Mononuclear cell (primary cell): ENCODE data around the gene TBL1X. TPM values are rescaled to one million over a fixed set of nuclear protein-coding genes. Genes with fewer than 3 reads are reported as not detected.

Experiments
- H3K27me3 ChIP-seq: 2 replicates; pipeline ENCODE4 v1.6.0; 2011; ENCODE audit warnings: low read length, control low read depth; ENCODE audit not compliant: insufficient read depth
- H3K4me1 ChIP-seq: 2 replicates; pipeline ENCODE4 v1.5.1; 2011; ENCODE audit warnings: mild to moderate bottlenecking, low read length, control low read depth; ENCODE audit not compliant: insufficient read depth
- H3K4me3 ChIP-seq: 2 replicates; pipeline ENCODE4 v1.5.1; 2011; ENCODE audit warnings: mild to moderate bottlenecking, low read length, moderate library complexity
- H3K9me3 ChIP-seq: 2 replicates; pipeline ENCODE4 v1.5.1; 2011; ENCODE audit warnings: low read depth, mild to moderate bottlenecking, control low read depth, low read length
- total RNA-seq: library from RNA; depleted of rRNA; stranded (reverse); fragments of >200 nt; gene quantifications from one replicate; pipeline ENCODE4 v1.2.3, GENCODE V29; 2012

Gene TBL1X
- total RNA-seq, 1 donor = 21.0 TPM

DNA sequence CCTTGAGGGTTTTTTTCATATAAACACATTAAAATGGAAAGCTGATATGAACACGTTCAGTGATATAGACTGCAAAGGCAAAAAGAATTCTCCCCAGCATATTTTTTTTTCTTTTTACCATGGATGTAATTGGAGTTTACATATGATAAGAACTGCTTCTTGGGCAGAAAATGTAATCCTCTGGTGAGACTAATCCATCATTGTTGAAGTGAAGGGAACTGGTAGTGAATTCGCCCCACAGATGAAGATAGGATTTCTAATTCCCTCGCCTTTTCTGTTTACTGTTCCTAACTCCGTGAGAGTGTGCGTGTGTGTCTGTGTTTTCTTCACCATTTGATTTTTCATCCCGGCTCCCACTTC is 211.9 kb downstream of the TBL1X start:
- Histone ChIP-seq H3K4me1 (peaks cover 25% of the 10 kb centered on the region), H3K27me3 (no peaks in the 10 kb centered on the region), H3K9me3 (no peaks in the 10 kb centered on the region), H3K4me3 (no peak overlapping the region)

DNA sequence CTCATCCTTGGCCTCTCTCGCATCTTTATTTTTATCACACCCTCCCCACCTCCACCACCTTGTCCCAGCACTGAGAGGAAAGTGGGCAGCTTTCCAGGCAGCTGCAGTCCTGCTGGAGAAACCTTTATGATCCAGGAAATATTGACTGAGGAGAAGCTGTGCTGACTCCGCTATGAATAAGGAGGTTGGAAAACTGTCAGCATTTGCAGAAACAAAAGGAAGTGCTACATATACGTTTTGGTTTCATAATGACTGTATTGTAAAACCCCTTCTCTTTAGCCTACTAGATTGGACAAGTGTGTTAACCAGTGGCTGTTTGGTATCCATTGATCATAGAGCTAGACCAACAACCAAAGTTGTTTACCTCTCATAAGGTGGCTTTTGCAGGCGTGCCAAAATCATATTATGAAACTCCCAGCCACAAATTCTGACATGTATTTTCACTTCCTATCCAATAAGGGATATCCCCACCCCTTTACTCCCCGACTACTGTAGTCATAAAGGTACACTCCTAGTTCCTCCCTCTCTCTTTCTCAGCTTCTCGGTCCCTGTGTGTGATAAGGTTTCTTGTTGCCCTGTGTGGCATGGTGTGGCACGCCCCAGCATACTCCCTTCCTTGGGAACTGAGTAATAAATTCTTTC is 212.4 kb downstream of the TBL1X start:
- no peak overlapping the region for H3K4me3 ChIP-seq
- no peaks in the 10 kb centered on the region for H3K27me3 ChIP-seq
- H3K4me1 ChIP-seq = peaks cover 23% of the 10 kb centered on the region
- no peaks in the 10 kb centered on the region for H3K9me3 ChIP-seq

DNA sequence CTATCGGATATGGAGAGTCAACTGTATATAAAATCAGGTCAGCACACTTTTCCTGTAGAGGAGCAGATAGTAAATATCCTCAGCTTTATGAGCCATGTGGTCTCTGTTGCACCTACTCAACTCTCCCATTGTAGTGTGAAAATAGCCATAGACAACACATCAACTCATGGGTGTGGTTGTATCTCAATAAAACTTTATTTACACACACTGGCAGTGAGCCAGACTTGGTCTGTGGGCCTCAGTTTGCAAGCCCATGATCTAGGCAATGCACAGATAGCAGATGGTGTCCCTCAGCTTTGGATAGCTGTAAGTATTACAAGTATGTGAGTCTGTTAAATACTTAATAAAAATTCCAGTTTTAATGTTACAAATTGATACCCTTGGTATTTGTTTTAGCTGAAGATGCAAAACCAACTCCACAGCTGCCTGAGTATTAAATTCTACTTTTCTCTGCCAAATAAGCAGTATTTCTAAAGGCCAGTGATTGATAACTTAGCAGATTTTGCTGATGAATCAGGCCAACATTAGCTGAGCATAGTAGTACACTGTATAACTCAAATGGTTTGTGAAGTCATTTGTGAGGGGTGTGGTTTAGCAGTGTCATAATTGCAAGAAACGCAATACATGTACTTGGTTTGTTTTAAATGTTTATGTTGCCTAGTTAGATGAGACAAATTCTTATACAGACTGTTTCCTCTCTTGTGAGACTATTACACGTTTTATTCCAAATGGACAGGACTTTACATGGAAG is 213.5 kb downstream of the TBL1X start:
- H3K9me3 ChIP-seq = no peaks in the 10 kb centered on the region
- peaks cover 19% of the 10 kb centered on the region for H3K4me1 ChIP-seq
- no peaks in the 10 kb centered on the region for H3K27me3 ChIP-seq
- no peak overlapping the region for H3K4me3 ChIP-seq

- Histone ChIP-seq H3K4me3 (no peak overlapping the region), H3K9me3 (no peaks in the 10 kb centered on the region), H3K4me1 (peaks cover 19% of the 10 kb centered on the region), H3K27me3 (no peaks in the 10 kb centered on the region)
These were observed 216.2 kb downstream of the TBL1X start for GRCh38 chrX:9681011-9681410.

DNA sequence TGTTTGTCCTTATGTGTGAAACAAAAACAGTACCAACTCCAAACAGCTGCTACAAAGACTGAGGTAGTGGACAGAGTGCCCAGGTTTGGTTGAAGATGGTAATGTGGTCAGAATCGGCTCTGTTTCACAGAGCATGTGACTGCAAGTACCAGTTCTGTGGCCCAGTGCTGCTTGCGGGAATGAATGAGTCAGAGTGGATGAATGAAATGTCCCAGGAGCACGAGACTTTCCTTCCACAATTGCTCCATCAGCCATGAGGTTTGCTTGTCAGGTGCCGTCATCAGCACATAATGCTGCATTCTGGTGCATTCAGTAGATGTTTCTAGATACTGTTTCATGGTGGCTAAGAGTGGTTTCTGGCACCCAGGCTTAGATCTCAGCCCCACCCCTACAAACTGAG is 216.6 kb downstream of the TBL1X start:
- H3K4me3 ChIP-seq = no peak overlapping the region
- H3K9me3 ChIP-seq = no peaks in the 10 kb centered on the region
- H3K4me1 ChIP-seq = peaks cover 19% of the 10 kb centered on the region
- no peaks in the 10 kb centered on the region for H3K27me3 ChIP-seq

DNA sequence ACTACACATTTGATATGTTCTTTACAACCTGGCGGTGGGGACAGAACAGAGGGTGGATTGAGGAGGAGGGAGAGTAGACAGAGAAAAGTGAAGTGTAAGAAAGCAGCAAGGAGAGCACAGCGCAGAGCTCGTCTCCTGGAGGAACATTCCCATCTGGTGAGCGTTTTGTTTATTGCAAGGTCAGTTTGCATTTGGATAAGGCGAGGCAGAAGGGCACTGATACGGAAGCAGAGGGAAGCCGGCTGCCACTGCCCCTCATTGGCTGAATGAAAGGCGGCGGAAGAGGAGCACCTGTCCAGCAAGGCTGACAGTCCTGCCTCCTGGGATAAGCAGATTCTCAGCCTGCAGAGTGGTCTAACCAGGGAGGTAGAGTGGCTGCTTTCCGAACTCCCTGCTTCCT is 217.6 kb downstream of the TBL1X start:
- Histone ChIP-seq H3K4me3 (no peak overlapping the region), H3K27me3 (no peaks in the 10 kb centered on the region), H3K4me1 (peaks cover 9% of the 10 kb centered on the region), H3K9me3 (no peaks in the 10 kb centered on the region)

GRCh38 chrX:9682861-9683260 is 218.0 kb downstream of the TBL1X start:
- Histone ChIP-seq H3K9me3 (no peaks in the 10 kb centered on the region), H3K4me1 (peaks cover 5% of the 10 kb centered on the region), H3K4me3 (no peak overlapping the region), H3K27me3 (no peaks in the 10 kb centered on the region)

GRCh38 chrX:9683350-9683749 is 218.5 kb downstream of the TBL1X start:
- H3K4me3 ChIP-seq = no peak overlapping the region
- H3K9me3 ChIP-seq = no peaks in the 10 kb centered on the region
- H3K27me3 ChIP-seq = no peaks in the 10 kb centered on the region
- no peaks in the 10 kb centered on the region for H3K4me1 ChIP-seq

DNA sequence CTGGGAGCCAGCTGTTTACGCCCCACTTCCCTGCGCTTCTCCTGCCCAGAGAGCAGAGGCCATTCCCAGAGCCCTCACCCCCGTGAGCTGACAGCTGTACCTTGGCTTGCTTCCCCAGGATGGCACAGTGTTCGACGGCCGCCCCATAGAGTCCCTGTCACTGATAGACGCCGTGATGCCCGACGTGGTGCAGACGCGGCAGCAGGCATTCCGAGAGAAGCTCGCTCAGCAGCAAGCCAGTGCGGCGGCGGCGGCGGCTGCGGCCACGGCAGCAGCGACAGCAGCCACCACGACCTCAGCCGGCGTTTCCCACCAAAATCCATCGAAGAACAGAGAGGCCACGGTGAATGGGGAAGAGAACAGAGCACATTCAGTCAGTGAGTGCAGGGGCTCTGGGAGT is 223.0 kb downstream of the TBL1X start:
- H3K27me3 ChIP-seq = no peaks in the 10 kb centered on the region
- H3K4me1 ChIP-seq = no peaks in the 10 kb centered on the region
- H3K4me3 ChIP-seq = no peak overlapping the region
- H3K9me3 ChIP-seq = no peaks in the 10 kb centered on the region

GRCh38 chrX:9688833-9689232 is 224.0 kb downstream of the TBL1X start:
- no peaks in the 10 kb centered on the region for H3K4me1 ChIP-seq
- H3K9me3 ChIP-seq = no peaks in the 10 kb centered on the region
- H3K4me3 ChIP-seq = no peak overlapping the region
- H3K27me3 ChIP-seq = no peaks in the 10 kb centered on the region

DNA sequence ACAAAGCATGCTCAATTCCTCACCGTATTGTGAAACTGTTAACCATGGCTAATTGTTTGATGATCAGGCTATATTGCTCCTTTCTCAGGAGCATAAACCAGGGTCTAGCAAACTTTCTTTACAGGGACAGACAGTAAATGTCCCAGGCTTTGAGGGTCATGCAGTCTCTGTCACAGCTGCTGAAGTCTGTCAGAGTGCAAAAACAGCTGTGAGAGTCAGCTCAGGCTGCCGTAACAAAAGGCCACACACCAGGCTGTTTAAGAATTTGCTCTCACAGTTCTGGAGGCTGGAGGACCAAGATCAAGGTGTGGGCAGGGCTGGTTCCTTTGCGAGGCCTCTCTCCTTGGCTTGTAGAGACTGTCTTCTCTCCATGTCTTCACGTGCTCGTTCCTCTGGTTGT is 225.2 kb downstream of the TBL1X start:
- no peaks in the 10 kb centered on the region for H3K27me3 ChIP-seq
- no peaks in the 10 kb centered on the region for H3K9me3 ChIP-seq
- H3K4me1 ChIP-seq = no peaks in the 10 kb centered on the region
- no peak overlapping the region for H3K4me3 ChIP-seq

- no peaks in the 10 kb centered on the region for H3K4me1 ChIP-seq
- no peaks in the 10 kb centered on the region for H3K27me3 ChIP-seq
- no peak overlapping the region for H3K4me3 ChIP-seq
- H3K9me3 ChIP-seq = no peaks in the 10 kb centered on the region
These were observed 228.6 kb downstream of the TBL1X start for GRCh38 chrX:9693307-9694001.

DNA sequence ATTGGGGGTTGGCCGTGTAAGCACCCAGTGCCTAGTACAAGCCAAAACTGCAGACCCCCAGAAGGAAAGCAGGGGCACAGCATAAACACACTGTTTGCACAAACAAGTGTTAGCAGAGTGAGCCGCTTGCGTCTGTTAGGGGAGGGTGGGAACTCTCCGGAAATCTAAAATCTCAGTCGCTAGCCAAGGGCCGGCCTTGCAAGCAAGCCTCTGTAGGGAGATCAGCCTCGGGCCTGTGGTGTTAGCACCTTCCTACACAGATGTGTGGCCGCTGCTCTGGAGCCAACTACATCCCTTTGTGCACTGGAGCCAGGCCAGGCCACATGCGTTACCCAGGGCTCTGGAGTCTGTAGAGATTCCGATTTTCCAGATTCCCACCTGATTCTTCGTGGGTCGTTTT is 233.7 kb downstream of the TBL1X start:
- Histone ChIP-seq H3K4me1 (no peaks in the 10 kb centered on the region), H3K27me3 (no peaks in the 10 kb centered on the region), H3K9me3 (no peaks in the 10 kb centered on the region), H3K4me3 (no peak overlapping the region)

DNA sequence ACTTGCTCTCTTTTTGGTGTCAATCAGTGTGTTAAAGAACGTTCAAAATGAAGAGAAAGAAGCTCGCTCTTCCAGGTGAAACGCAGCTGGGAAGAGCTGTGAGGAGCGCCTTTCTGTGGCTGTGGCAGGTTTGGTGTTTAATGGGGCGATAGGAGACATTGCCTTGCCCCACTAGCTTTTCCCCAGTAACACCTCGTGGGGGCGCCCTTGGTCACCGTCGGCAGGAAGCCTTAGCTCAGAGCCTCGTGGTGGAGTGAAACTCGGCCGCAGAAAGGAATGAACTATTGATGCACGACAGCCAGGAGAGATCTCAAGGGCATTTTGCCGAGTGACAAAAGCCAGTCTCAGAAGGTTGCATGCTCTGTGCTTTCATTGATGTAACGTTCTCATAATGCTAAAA is 235.7 kb downstream of the TBL1X start:
- Histone ChIP-seq H3K27me3 (no peaks in the 10 kb centered on the region), H3K9me3 (no peaks in the 10 kb centered on the region), H3K4me3 (no peak overlapping the region), H3K4me1 (no peaks in the 10 kb centered on the region)

GRCh38 chrX:9701790-9702189 is 236.9 kb downstream of the TBL1X start:
- Histone ChIP-seq H3K9me3 (no peaks in the 10 kb centered on the region), H3K4me3 (no peak overlapping the region), H3K4me1 (no peaks in the 10 kb centered on the region), H3K27me3 (no peaks in the 10 kb centered on the region)
